HG03066 (cell line): Measurements from ENCODE around the gene UBE2E2.

Source experiments
- ATAC-seq: cut with Tn5 transposase; IDR thresholded peaks from one replicate; pipeline ENCODE4 v1.9.1; 2021; ENCODE audit warnings: low read depth; ENCODE audit not compliant: unreplicated experiment

Gene UBE2E2

DNA sequence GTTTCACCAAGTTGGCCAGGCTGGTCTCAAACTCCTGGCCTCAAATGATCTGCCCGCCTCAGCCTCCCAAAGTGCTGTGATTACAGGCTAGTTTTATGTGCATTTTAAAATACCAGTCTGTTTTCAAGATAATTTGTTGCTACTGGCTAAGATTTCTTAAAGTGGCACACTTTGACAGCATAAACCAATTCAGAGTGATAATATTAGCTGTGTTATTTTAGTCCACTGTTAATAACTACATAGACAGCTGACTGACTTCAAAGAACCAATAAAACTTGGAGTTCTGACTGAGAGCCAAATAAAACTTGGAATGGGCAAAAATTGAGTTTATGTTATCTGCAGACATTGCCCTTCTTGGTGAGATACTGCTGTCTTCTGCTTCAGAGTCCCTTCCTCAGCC, 291.8 kb downstream of the UBE2E2 start:
- no peak for ATAC-seq

- no peak for ATAC-seq
These were observed 292.4 kb downstream of the UBE2E2 start for GRCh38 chr3:23495507-23495906.

GRCh38 chr3:23496165-23496564, 293.0 kb downstream of the UBE2E2 start:
- ATAC-seq: peak; percentile 91

DNA sequence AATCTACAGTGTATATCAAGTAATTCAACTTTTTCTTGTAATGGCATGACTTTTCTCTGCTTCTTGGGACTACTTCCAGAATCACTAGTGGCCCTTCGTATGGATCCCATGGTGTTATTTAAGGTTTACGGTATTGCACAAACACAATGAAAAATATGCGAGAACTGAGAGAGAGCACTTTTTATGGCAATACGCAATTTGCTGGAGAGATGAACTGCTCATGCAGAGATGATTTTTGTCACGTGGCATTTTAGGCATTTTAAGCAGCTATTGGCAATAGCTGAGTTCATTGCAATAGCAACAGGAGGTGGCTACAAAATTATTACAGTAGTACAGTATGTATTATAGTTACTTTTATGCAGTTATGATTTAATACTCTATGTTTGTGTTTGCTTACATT, 294.0 kb downstream of the UBE2E2 start:
- no peak for ATAC-seq

GRCh38 chr3:23501201-23501802, 298.2 kb downstream of the UBE2E2 start:
- ATAC-seq: no peak

DNA sequence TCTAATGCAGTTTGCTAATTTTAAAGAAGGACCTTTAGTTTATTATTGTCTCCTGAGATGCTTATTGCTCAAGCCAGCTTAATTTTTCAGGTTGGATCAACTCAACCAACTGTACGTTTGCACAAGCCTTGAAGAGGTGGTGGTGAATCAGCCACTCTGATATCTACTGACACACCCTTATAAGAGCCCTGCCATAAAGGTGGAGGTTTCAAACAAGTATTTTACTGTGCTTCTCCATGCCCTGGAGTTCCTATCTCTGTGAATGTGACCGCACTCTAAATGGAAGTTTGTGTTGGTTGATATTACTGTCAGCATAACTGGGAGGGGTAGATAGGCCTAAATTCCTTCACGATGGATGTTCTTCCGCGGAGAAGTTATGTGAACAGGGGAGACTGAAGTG, 305.3 kb downstream of the UBE2E2 start:
- no peak for ATAC-seq

GRCh38 chr3:23518441-23518840, 315.3 kb downstream of the UBE2E2 start:
- no peak for ATAC-seq

DNA sequence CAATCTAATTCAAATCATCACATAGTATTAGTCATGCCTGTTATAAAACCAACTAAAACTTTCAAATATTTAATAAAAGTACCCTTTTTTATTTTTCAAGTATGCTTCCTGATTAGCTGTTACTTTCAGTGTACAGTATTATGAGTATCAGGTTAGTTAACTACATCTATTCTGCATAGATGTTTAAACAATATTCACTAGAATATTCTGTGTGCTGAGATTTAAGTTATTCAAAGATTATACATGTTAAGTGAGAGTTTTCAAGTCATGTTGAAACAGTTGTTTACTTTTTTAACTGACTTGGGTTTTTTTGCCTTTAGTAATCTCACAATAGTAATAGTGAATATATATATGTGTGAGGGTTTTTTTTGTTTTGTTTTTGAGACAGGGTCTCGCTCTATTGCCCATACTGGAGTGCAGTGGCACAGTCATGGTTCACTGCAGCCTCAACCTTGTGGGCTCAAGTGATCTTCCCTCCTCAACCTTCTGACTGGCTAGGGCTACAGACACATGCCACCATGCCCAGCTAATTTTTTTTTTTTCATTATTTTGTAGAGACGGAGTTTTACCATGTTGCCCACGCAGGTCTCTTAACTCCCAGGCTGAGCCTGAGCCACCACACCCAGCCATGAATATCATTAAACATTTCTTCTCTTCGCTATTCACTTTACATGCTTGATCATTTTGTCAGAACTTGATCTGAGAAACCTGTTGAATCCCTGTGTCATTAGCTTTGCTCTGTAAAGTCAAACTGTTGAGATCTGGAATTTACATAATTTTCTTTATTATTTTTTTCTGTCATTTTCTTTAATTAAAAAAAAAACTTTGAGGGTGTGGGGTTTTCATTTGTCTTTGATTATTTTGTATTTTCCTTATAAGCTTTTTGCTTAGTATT, 316.4 kb downstream of the UBE2E2 start:
- ATAC-seq: peak; percentile 60

DNA sequence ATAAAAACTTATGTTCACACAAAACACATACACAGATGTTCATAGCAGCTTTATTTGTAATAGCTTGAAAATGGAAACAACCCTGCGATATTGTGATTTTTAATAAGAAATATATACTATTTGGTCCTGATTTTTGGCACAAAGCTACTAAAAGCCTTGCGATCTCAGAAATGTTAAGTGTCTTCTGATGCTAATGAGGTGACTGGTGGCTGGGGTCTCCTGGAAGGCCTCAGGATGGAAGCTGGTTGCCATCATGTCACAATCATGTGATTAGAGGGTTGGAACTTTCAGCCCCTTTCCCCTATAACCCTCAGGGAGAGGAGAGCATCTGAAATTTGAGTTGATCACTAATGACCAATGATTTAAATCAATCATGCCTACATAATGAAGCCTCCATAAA, 324.2 kb downstream of the UBE2E2 start:
- ATAC-seq: no peak

- ATAC-seq: no peak
These were observed 330.5 kb downstream of the UBE2E2 start for GRCh38 chr3:23533596-23533995.

GRCh38 chr3:23533996-23534395, 330.9 kb downstream of the UBE2E2 start:
- no peak for ATAC-seq

DNA sequence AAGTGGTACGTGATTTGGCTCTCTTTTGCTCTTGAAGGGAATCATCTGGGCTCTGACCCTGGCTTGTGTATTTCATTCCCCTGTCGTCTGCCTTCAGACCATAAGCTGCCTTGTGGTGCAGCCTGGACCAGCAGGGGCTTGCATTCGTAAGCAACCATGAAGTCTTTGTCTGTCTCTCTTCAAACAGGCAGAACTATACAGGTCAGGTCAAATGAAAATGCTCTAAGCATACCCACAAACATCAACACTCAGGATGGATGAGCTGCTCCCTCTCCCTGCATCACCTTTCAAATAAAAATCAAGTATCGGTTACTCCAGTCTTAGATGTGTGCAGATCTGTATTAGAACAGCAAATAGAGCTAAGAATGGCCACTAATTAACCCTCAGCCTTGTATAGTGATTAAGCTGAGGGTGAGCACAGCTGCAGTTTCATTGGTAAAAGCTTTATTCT, 334.0 kb downstream of the UBE2E2 start:
- ATAC-seq: no peak

- ATAC-seq: no peak
These were observed 336.1 kb downstream of the UBE2E2 start for GRCh38 chr3:23539185-23539584.

DNA sequence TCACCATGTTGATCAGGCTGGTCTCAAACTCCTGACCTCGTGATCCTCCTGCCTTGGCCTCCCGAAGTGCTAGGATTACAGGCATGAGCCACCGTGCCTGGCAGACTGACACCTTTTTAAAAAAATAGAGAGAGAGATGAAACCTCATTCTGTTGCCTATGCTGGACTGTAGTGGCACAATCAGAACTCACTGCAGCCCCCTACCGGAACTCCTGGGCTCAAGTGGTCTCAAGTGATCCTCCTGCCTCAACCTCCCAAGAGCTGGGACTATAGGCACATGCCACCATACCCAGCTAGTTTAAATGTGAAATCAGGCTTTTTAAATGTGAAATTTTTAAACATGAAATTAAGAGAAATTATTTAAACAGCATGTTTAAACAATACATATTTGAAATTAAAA, 337.5 kb downstream of the UBE2E2 start:
- ATAC-seq: no peak

DNA sequence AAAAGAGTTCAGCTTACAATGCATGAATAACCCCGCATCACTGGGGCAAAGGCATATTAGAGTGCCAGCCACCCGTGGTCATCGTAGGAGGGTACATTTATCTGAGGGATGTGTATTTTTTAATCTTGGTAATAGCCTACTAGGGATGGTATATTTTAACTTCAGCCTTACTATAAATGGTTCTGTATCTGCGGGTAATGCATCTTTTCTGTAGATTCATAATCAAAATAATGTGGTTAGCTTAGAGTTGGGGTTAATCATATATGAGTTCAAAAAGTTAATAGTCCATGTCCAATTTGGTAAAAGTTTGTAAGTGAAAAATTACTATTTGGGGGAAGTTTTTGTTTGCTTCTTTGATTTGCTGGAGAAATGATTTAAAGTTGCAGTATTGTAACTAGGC, 339.0 kb downstream of the UBE2E2 start:
- ATAC-seq: no peak

GRCh38 chr3:23546181-23546580, 343.1 kb downstream of the UBE2E2 start:
- no peak for ATAC-seq

- ATAC-seq: no peak
These were observed 345.0 kb downstream of the UBE2E2 start for GRCh38 chr3:23547905-23548650.

- no peak for ATAC-seq
These were observed 345.6 kb downstream of the UBE2E2 start for GRCh38 chr3:23548706-23549105.

DNA sequence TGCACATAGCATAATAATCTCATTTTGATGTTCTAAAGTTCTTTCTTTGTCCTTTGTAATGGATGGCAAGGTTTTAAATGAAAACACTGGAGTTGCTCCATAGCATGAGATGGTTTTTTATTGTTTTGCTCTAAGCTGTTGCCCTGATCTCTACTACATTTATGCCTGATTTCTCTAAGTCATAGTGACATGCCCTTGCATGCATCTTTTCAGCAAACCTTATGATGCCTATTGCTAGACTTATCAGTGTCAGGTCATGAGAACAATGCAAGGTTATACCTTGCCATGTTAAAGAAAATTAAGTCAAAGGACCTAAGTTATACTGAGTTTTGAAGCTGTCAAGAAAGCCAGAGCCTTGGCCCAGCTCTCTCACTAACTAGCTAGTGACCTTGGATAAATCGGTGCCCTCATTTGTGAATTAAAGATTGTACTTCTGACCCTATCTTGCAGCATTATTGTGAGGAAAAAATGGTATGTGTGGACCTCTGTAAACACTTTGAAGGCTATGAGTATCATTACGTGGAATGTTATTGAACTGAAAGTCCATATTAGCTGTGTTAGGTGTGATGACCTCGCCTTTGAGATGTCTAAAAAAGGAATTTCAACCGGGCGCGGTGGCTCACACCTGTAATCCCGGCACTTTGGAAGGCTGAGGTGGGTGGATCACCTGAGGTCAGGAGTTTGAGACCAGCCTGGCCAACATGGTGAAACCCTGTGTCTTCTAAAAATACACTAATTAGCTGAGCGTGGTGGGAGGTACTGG, 346.2 kb downstream of the UBE2E2 start:
- ATAC-seq: no peak

DNA sequence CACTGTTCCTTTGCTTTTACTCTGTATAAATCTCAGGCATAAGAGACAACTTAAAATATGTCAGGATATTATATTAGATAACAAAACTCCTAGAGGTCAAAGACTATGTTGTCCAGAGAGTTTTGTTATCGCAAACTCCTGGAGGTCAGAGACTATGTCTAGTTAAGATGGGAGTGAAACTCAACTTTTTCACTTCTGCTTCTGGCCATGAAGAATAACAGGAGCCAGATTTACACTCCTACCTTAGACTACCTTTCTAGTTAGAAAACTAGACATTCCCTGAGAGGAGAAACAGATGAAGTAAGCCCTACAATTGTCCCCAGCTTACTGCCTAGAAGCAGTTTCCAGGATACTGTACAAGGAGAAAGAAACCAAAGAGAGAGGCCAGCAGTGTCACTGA, 347.3 kb downstream of the UBE2E2 start:
- peak; percentile 82 for ATAC-seq

DNA sequence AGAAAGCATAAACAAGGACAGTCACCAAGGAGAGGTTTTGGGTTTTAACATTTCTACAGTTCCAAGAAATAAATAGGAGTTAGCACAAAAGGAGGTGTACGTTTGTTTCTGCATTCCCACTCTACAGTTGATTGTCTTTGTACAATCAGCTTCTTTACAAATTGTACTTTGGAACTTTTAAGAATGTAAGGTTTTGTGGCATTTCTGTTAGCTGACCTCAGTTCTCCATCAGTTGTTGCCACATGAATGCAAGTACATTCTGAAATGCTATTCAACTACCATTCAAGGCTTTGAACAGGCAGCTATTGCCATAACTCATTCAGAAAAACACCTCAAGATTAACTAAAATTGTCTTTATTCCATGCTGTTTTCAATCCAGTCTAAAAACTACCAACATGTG, 349.4 kb downstream of the UBE2E2 start:
- no peak for ATAC-seq
